Ascending aorta (tissue), 2 donors: Measurements from ENCODE around the gene GBF1. TPM values are rescaled to one million over a fixed set of nuclear protein-coding genes. Genes with fewer than 3 reads are reported as not detected.

Experiments used
- DNase-seq, 2 donors: peaks; one replicate each; pipeline ENCODE4 v3.0.0-alpha.2; 2019; ENCODE audit warnings: low spot score in 2 of 2
- H3K27ac ChIP-seq, 2 donors: fragments of 200-600 bp; sonication (generic); one replicate each; pipeline ENCODE4 v1.5.1; 2016 to 2017; ENCODE audit warnings: mild to moderate bottlenecking in 1 of 2
- H3K27me3 ChIP-seq: fragments of 200-600 bp; sonication (generic); one replicate; pipeline ENCODE4 v1.5.1; 2017
- H3K36me3 ChIP-seq, 2 donors: fragments of 200-600 bp; sonication (generic); one replicate each; pipeline ENCODE4 v1.5.1; 2016
- H3K4me1 ChIP-seq, 2 donors: fragments of 200-600 bp; sonication (generic); one replicate each; pipeline ENCODE4 v1.5.1; 2016 to 2017; ENCODE audit warnings: mild to moderate bottlenecking in 1 of 2
- H3K4me3 ChIP-seq, 2 donors: fragments of 200-600 bp; sonication (generic); one replicate each; pipeline ENCODE4 v1.5.1; 2016 to 2017; ENCODE audit warnings: mild to moderate bottlenecking in 1 of 2
- H3K9me3 ChIP-seq, 2 donors: fragments of 200-600 bp; sonication (generic); one replicate each; pipeline ENCODE4 v1.5.1; 2016
- CTCF ChIP-seq, 3 experiments: fragments of 200-600 bp in 2 of 3; fragments of 450-650 bp in 1 of 3; sonication (generic) in 2 of 3; IDR thresholded peaks; one replicate each; pipeline ENCODE4 v1.5.1; 2016 to 2019; ENCODE audit warnings: antibody characterized with exemption in 3 of 3, mild to moderate bottlenecking in 1 of 3, moderate library complexity in 1 of 3
- intact Hi-C: fragments of 100-400 bp; cut with DNase I; formaldehyde crosslinking; loops from one replicate; pipeline ENCODE4 v1.15.1; 2023
- total RNA-seq: library from RNA; depleted of rRNA; stranded (reverse); fragments of >200 nt; gene quantifications from one replicate; pipeline ENCODE4 v1.1.0, GENCODE V29; 2016

Gene GBF1
- total RNA-seq, 1 donor from 2014 or later: 56.0 TPM

- H3K4me3 ChIP-seq: no peak overlapping the region
- peaks cover 14 to 24% of the 10 kb centered on the region in 2 donors for H3K4me1 ChIP-seq
- TF ChIP-seq CTCF (IDR thresholded peaks at IDR 0.05): no peak
- H3K27me3 ChIP-seq: no peaks in the 10 kb centered on the region
- no peaks in the 10 kb centered on the region for H3K9me3 ChIP-seq
- intact Hi-C loops: no loop called here
- peaks cover 18 to 37% of the 10 kb centered on the region in 2 donors for H3K36me3 ChIP-seq
- DNase-seq: no peak
- H3K27ac ChIP-seq: no peak overlapping the region
Measured at GRCh38 chr10:102400598-102401341, 155.4 kb downstream of the GBF1 start.

- Histone ChIP-seq H3K4me1 (peaks cover 10 to 19% of the 10 kb centered on the region in 2 donors), H3K27me3 (no peaks in the 10 kb centered on the region), H3K36me3 (peaks cover 18 to 37% of the 10 kb centered on the region in 2 donors), H3K9me3 (no peaks in the 10 kb centered on the region), H3K4me3 (no peak overlapping the region), H3K27ac (no peak overlapping the region)
- intact Hi-C loops: no loop called here
- DNase-seq: no peak
- no peak for TF ChIP-seq CTCF (IDR thresholded peaks at IDR 0.05)
Measured at GRCh38 chr10:102401342-102401654, 156.0 kb downstream of the GBF1 start.

GRCh38 chr10:102401735-102402511, 156.6 kb downstream of the GBF1 start:
- intact Hi-C loops: no loop called here

GRCh38 chr10:102402512-102402896, 157.2 kb downstream of the GBF1 start:
- intact Hi-C loops: no loop called here
- peaks cover 6 to 14% of the 10 kb centered on the region in 2 donors for H3K4me1 ChIP-seq
- H3K27ac ChIP-seq: no peak overlapping the region

More at GRCh38 chr10:102401735-102402511, 156.6 kb downstream of the GBF1 start:
- H3K27me3 ChIP-seq: no peaks in the 10 kb centered on the region
- no peaks in the 10 kb centered on the region for H3K9me3 ChIP-seq
- peaks cover 6 to 14% of the 10 kb centered on the region in 2 donors for H3K4me1 ChIP-seq
- no peak for TF ChIP-seq CTCF (IDR thresholded peaks at IDR 0.05)
- DNase-seq: no peak
- peaks cover 18 to 37% of the 10 kb centered on the region in 2 donors for H3K36me3 ChIP-seq
- H3K4me3 ChIP-seq: no peak overlapping the region
- no peak overlapping the region for H3K27ac ChIP-seq

GRCh38 chr10:102403115-102403514, 157.8 kb downstream of the GBF1 start:
- TF ChIP-seq CTCF (IDR thresholded peaks at IDR 0.05): no peak
- H3K4me3 ChIP-seq: no peak overlapping the region
- no peak overlapping the region for H3K27ac ChIP-seq
- peaks cover 6 to 14% of the 10 kb centered on the region in 2 donors for H3K4me1 ChIP-seq
- H3K36me3 ChIP-seq: peaks cover 18 to 29% of the 10 kb centered on the region in 2 donors
- no peaks in the 10 kb centered on the region for H3K27me3 ChIP-seq
- H3K9me3 ChIP-seq: no peaks in the 10 kb centered on the region
- DNase-seq: no peak
- intact Hi-C loops: no loop called here

More at GRCh38 chr10:102402512-102402896, 157.2 kb downstream of the GBF1 start:
- no peak for TF ChIP-seq CTCF (IDR thresholded peaks at IDR 0.05)
- no peaks in the 10 kb centered on the region for H3K9me3 ChIP-seq
- no peaks in the 10 kb centered on the region for H3K27me3 ChIP-seq
- peaks cover 18 to 35% of the 10 kb centered on the region in 2 donors for H3K36me3 ChIP-seq
- no peak overlapping the region for H3K4me3 ChIP-seq
- DNase-seq: no peak
